ENCODE results near the gene BCLAF3.

DNA sequence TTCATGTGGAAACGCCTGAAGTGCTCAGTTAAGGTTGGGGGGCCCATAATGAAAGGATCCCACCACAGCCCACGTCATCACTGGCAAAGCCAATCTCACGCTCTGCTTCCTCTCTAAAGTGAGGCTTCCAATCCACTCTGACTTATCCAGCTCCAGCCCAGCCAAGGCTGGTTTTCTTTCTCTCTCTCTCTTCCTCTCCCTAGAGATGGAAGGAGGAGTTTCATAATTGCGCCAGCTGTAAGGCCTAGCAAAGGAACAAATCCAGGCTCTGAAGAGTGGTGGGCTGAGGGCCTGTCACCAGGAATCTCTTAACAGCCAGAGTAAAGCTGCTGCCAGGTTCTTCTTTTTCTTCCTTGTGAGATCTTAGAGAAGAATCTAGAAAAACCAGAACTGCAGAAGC, 20.7 kb upstream of the BCLAF3 start:
- TF ChIP-seq, protein P1, sequence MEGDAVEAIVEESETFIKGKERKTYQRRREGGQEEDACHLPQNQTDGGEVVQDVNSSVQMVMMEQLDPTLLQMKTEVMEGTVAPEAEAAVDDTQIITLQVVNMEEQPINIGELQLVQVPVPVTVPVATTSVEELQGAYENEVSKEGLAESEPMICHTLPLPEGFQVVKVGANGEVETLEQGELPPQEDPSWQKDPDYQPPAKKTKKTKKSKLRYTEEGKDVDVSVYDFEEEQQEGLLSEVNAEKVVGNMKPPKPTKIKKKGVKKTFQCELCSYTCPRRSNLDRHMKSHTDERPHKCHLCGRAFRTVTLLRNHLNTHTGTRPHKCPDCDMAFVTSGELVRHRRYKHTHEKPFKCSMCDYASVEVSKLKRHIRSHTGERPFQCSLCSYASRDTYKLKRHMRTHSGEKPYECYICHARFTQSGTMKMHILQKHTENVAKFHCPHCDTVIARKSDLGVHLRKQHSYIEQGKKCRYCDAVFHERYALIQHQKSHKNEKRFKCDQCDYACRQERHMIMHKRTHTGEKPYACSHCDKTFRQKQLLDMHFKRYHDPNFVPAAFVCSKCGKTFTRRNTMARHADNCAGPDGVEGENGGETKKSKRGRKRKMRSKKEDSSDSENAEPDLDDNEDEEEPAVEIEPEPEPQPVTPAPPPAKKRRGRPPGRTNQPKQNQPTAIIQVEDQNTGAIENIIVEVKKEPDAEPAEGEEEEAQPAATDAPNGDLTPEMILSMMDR (IDR thresholded peaks at IDR 0.05), result no peak
- TF ChIP-seq POLR2A (IDR thresholded peaks at IDR 0.05), result no peak
- no peak for TF ChIP-seq EP300 (IDR thresholded peaks at IDR 0.05)

Measured in tibial nerve (tissue), 4 donors.